HG03159 (cell line): ENCODE measurements around the gene GLIPR2.
"Not testable (repeated sequence)": the region's sequence is repeated elsewhere in the genome, so short reads cannot be mapped to it uniquely, and the experiment has no call there.

Experiments
- ATAC-seq: cut with Tn5 transposase; IDR thresholded peaks from one replicate; pipeline ENCODE4 v1.9.1; 2021; ENCODE audit warnings: mild to moderate bottlenecking, moderate library complexity; ENCODE audit not compliant: unreplicated experiment

The GLIPR2 gene

GRCh38 chr9:36143245-36143641, 6.7 kb downstream of the GLIPR2 start:
- ATAC-seq, result no peak

GRCh38 chr9:36144309-36145232, 8.0 kb downstream of the GLIPR2 start:
- no peak for ATAC-seq

GRCh38 chr9:36145970-36146369, 9.4 kb downstream of the GLIPR2 start:
- no peak for ATAC-seq

GRCh38 chr9:36146651-36147050, 10.1 kb downstream of the GLIPR2 start:
- ATAC-seq, result no peak

GRCh38 chr9:36147441-36148175, 11.1 kb downstream of the GLIPR2 start:
- no peak for ATAC-seq

- ATAC-seq, result no peak
These were observed 11.9 kb downstream of the GLIPR2 start for GRCh38 chr9:36148311-36149051.

GRCh38 chr9:36149197-36149596, 12.7 kb downstream of the GLIPR2 start:
- ATAC-seq, result no peak

- ATAC-seq, result no peak
These were observed 14.2 kb downstream of the GLIPR2 start for GRCh38 chr9:36150574-36151315.

- peak; percentile 74 for ATAC-seq
These were observed 15.0 kb downstream of the GLIPR2 start for GRCh38 chr9:36151316-36152210.

GRCh38 chr9:36152741-36153438, 16.4 kb downstream of the GLIPR2 start:
- ATAC-seq, result no peak

- ATAC-seq, result no peak
These were observed 17.2 kb downstream of the GLIPR2 start for GRCh38 chr9:36153746-36154145.

GRCh38 chr9:36154331-36154952, 17.9 kb downstream of the GLIPR2 start:
- no peak for ATAC-seq

GRCh38 chr9:36156116-36156515, 19.6 kb downstream of the GLIPR2 start:
- no peak for ATAC-seq

- ATAC-seq, result no peak
These were observed 21.6 kb downstream of the GLIPR2 start for GRCh38 chr9:36158122-36158521.

- ATAC-seq, result no peak
These were observed 22.4 kb downstream of the GLIPR2 start for GRCh38 chr9:36158917-36159316.

- ATAC-seq, result not testable (repeated sequence)
These were observed 23.0 kb downstream of the GLIPR2 start for GRCh38 chr9:36159509-36159908.

GRCh38 chr9:36160126-36160525, 23.6 kb downstream of the GLIPR2 start:
- ATAC-seq, result not testable (repeated sequence)

- ATAC-seq, result no peak
These were observed 24.7 kb downstream of the GLIPR2 start for GRCh38 chr9:36161187-36161586.
